Measurements from ENCODE around the gene KCNQ4.

KCNQ4 gene

GRCh38 chr1:40844079-40844478, 60.5 kb downstream of the KCNQ4 start:
- no peak for DNase-seq

- DNase-seq, result no peak
These were observed 61.6 kb downstream of the KCNQ4 start for GRCh38 chr1:40844887-40845878.

- DNase-seq, result no peak
These were observed 62.3 kb downstream of the KCNQ4 start for GRCh38 chr1:40845895-40846294.

GRCh38 chr1:40847023-40847745, 63.6 kb downstream of the KCNQ4 start:
- no peak for DNase-seq

GRCh38 chr1:40848530-40849189, 65.1 kb downstream of the KCNQ4 start:
- peak; percentile 99 for DNase-seq

- peak; percentile 98 for DNase-seq
These were observed 66.4 kb downstream of the KCNQ4 start for GRCh38 chr1:40849801-40850592.

GRCh38 chr1:40851643-40852042, 68.1 kb downstream of the KCNQ4 start:
- no peak for DNase-seq

- DNase-seq, result no peak
These were observed 69.7 kb downstream of the KCNQ4 start for GRCh38 chr1:40853113-40853884.

GRCh38 chr1:40853885-40854170, 70.2 kb downstream of the KCNQ4 start:
- peak; percentile 100 for DNase-seq

GRCh38 chr1:40855513-40855912, 71.9 kb downstream of the KCNQ4 start:
- peak; percentile 83 for DNase-seq

- no peak for DNase-seq
These were observed 72.5 kb downstream of the KCNQ4 start for GRCh38 chr1:40856116-40856515.

- DNase-seq, result no peak
These were observed 73.2 kb downstream of the KCNQ4 start for GRCh38 chr1:40856656-40857302.

- DNase-seq, result peak; percentile 100
These were observed 74.2 kb downstream of the KCNQ4 start for GRCh38 chr1:40857737-40858136.

GRCh38 chr1:40858856-40859416, 75.3 kb downstream of the KCNQ4 start:
- DNase-seq, result peak; percentile 100

GRCh38 chr1:40860706-40861223, 77.2 kb downstream of the KCNQ4 start:
- no peak for DNase-seq

- DNase-seq, result no peak
These were observed 77.8 kb downstream of the KCNQ4 start for GRCh38 chr1:40861224-40862003.

- peak; percentile 100 for DNase-seq
These were observed 78.6 kb downstream of the KCNQ4 start, which contains the start of gene CITED4 for GRCh38 chr1:40862008-40862863. TSS of gene CITED4 (minus strand) at chr1:40862363. CDS start at chr1:40862127, 236 bp downstream.

GRCh38 chr1:40868051-40868723, 84.6 kb downstream of the KCNQ4 start:
- DNase-seq, result peak; percentile 91

Data from DMS 273 treated with DMSO at 0.1 percent for 48 hours (cell line).